Measurements from ENCODE around the gene SLC2A13. TPM values are rescaled to one million over a fixed set of nuclear protein-coding genes. Genes with fewer than 3 reads are reported as not detected.
"Not testable (repeated sequence)": the region's sequence is repeated elsewhere in the genome, so short reads cannot be mapped to it uniquely, and the experiment has no call there.

The SLC2A13 gene
- total and polyA plus RNA-seq, 2 donors = 8.5 to 36.7 TPM

- Histone ChIP-seq H3K4me3 (ENCODE audit: low read depth, low read length) (no peak overlapping the region), H3K4me1 (ENCODE audit: insufficient read depth) (no peaks in the 10 kb centered on the region), H3K27ac (ENCODE audit: low read depth) (no peak overlapping the region), H3K36me3 (ENCODE audit: insufficient read depth) (no peaks in the 10 kb centered on the region)
- no peak for DNase-seq (ENCODE audit: extremely low spot score)
These were observed 61.5 kb downstream of the SLC2A13 start for GRCh38 chr12:40044396-40044795.

GRCh38 chr12:40039598-40039997 lies 66.3 kb downstream of the SLC2A13 start:
- no peak for DNase-seq (ENCODE audit: extremely low spot score)
- WGBS = 52% methylated on average over 1 of the region's 1 CpG
- Histone ChIP-seq H3K4me3 (ENCODE audit: low read depth, low read length) (no peak overlapping the region), H3K4me1 (ENCODE audit: insufficient read depth) (no peaks in the 10 kb centered on the region), H3K36me3 (ENCODE audit: insufficient read depth) (no peaks in the 10 kb centered on the region), H3K27ac (ENCODE audit: low read depth) (no peak overlapping the region)

- no peaks in the 10 kb centered on the region for H3K4me1 ChIP-seq (ENCODE audit: insufficient read depth)
- no peak for DNase-seq (ENCODE audit: extremely low spot score)
- H3K36me3 ChIP-seq (ENCODE audit: insufficient read depth) = no peaks in the 10 kb centered on the region
- H3K27ac ChIP-seq (ENCODE audit: low read depth) = no peak overlapping the region
- WGBS = 90% methylated on average over 3 of the region's 3 CpGs
- no peak overlapping the region for H3K4me3 ChIP-seq (ENCODE audit: low read depth, low read length)
These were observed 67.3 kb downstream of the SLC2A13 start for GRCh38 chr12:40038619-40039018.

- WGBS = 24% methylated on average over 2 of the region's 2 CpGs
- Histone ChIP-seq H3K4me1 (ENCODE audit: insufficient read depth) (no peaks in the 10 kb centered on the region), H3K27ac (ENCODE audit: low read depth) (no peak overlapping the region), H3K36me3 (ENCODE audit: insufficient read depth) (no peaks in the 10 kb centered on the region), H3K4me3 (ENCODE audit: low read depth, low read length) (no peak overlapping the region)
- DNase-seq (ENCODE audit: extremely low spot score) = no peak
These were observed 71.2 kb downstream of the SLC2A13 start for GRCh38 chr12:40034712-40035111.

- no peak for DNase-seq (ENCODE audit: extremely low spot score)
These were observed 71.7 kb downstream of the SLC2A13 start for GRCh38 chr12:40034156-40034555.

GRCh38 chr12:40033242-40033630 lies 72.6 kb downstream of the SLC2A13 start:
- Histone ChIP-seq H3K36me3 (ENCODE audit: insufficient read depth) (no peaks in the 10 kb centered on the region), H3K4me1 (ENCODE audit: insufficient read depth) (no peaks in the 10 kb centered on the region), H3K27ac (ENCODE audit: low read depth) (no peak overlapping the region), H3K4me3 (ENCODE audit: low read depth, low read length) (no peak overlapping the region)
- no peak for DNase-seq (ENCODE audit: extremely low spot score)

More at GRCh38 chr12:40034156-40034555, 71.7 kb downstream of the SLC2A13 start:
- Histone ChIP-seq H3K27ac (ENCODE audit: low read depth) (no peak overlapping the region), H3K4me1 (ENCODE audit: insufficient read depth) (no peaks in the 10 kb centered on the region), H3K36me3 (ENCODE audit: insufficient read depth) (no peaks in the 10 kb centered on the region), H3K4me3 (ENCODE audit: low read depth, low read length) (no peak overlapping the region)

- DNase-seq (ENCODE audit: extremely low spot score) = no peak
- WGBS = 89% methylated on average over 5 of the region's 5 CpGs
- H3K36me3 ChIP-seq (ENCODE audit: insufficient read depth) = no peaks in the 10 kb centered on the region
- H3K27ac ChIP-seq (ENCODE audit: low read depth) = no peak overlapping the region
- no peak overlapping the region for H3K4me3 ChIP-seq (ENCODE audit: low read depth, low read length)
- H3K4me1 ChIP-seq (ENCODE audit: insufficient read depth) = no peaks in the 10 kb centered on the region
These were observed 73.2 kb downstream of the SLC2A13 start for GRCh38 chr12:40032433-40033241.

- H3K27ac ChIP-seq (ENCODE audit: low read depth) = no peak overlapping the region
- H3K4me1 ChIP-seq (ENCODE audit: insufficient read depth) = no peaks in the 10 kb centered on the region
- H3K4me3 ChIP-seq (ENCODE audit: low read depth, low read length) = no peak overlapping the region
- WGBS = 97% methylated on average over 3 of the region's 3 CpGs
- H3K36me3 ChIP-seq (ENCODE audit: insufficient read depth) = no peaks in the 10 kb centered on the region
- DNase-seq (ENCODE audit: extremely low spot score) = no peak
These were observed 73.9 kb downstream of the SLC2A13 start for GRCh38 chr12:40031965-40032364.

- WGBS = 92% methylated on average over 9 of the region's 9 CpGs
- H3K4me3 ChIP-seq (ENCODE audit: low read depth, low read length); H3K27ac ChIP-seq (ENCODE audit: low read depth); DNase-seq (ENCODE audit: extremely low spot score); H3K36me3 ChIP-seq (ENCODE audit: insufficient read depth); H3K4me1 ChIP-seq (ENCODE audit: insufficient read depth): not testable (repeated sequence)
These were observed 74.9 kb downstream of the SLC2A13 start for GRCh38 chr12:40030970-40031369.

GRCh38 chr12:40028296-40028695 lies 77.6 kb downstream of the SLC2A13 start:
- Histone ChIP-seq H3K4me3 (ENCODE audit: low read depth, low read length) (no peak overlapping the region), H3K36me3 (ENCODE audit: insufficient read depth) (no peaks in the 10 kb centered on the region), H3K27ac (ENCODE audit: low read depth) (no peak overlapping the region), H3K4me1 (ENCODE audit: insufficient read depth) (no peaks in the 10 kb centered on the region)
- 90% methylated on average over 5 of the region's 5 CpGs for WGBS
- no peak for DNase-seq (ENCODE audit: extremely low spot score)

GRCh38 chr12:40022850-40023249 lies 83.0 kb downstream of the SLC2A13 start:
- DNase-seq (ENCODE audit: extremely low spot score) = no peak
- Histone ChIP-seq H3K4me3 (ENCODE audit: low read depth, low read length) (no peak overlapping the region), H3K27ac (ENCODE audit: low read depth) (no peak overlapping the region), H3K36me3 (ENCODE audit: insufficient read depth) (no peaks in the 10 kb centered on the region), H3K4me1 (ENCODE audit: insufficient read depth) (no peaks in the 10 kb centered on the region)

- no peak for DNase-seq (ENCODE audit: extremely low spot score)
- no peaks in the 10 kb centered on the region for H3K36me3 ChIP-seq (ENCODE audit: insufficient read depth)
- H3K27ac ChIP-seq (ENCODE audit: low read depth) = no peak overlapping the region
- H3K4me1 ChIP-seq (ENCODE audit: insufficient read depth) = no peaks in the 10 kb centered on the region
- 95% methylated on average over 4 of the region's 4 CpGs for WGBS
- H3K4me3 ChIP-seq (ENCODE audit: low read depth, low read length) = no peak overlapping the region
These were observed 85.6 kb downstream of the SLC2A13 start for GRCh38 chr12:40020261-40020691.

GRCh38 chr12:40017488-40017887 lies 88.4 kb downstream of the SLC2A13 start:
- H3K36me3 ChIP-seq (ENCODE audit: insufficient read depth) = no peaks in the 10 kb centered on the region
- WGBS = 88% methylated on average over 1 of the region's 1 CpG
- no peak overlapping the region for H3K4me3 ChIP-seq (ENCODE audit: low read depth, low read length)
- DNase-seq (ENCODE audit: extremely low spot score) = no peak
- no peak overlapping the region for H3K27ac ChIP-seq (ENCODE audit: low read depth)
- H3K4me1 ChIP-seq (ENCODE audit: insufficient read depth) = no peaks in the 10 kb centered on the region

GRCh38 chr12:40016980-40017379 lies 88.9 kb downstream of the SLC2A13 start:
- DNase-seq (ENCODE audit: extremely low spot score) = no peak
- 33% methylated on average over 3 of the region's 3 CpGs for WGBS
- Histone ChIP-seq H3K4me3 (ENCODE audit: low read depth, low read length) (no peak overlapping the region), H3K36me3 (ENCODE audit: insufficient read depth) (no peaks in the 10 kb centered on the region), H3K27ac (ENCODE audit: low read depth) (no peak overlapping the region), H3K4me1 (ENCODE audit: insufficient read depth) (no peaks in the 10 kb centered on the region)

- no peak for DNase-seq (ENCODE audit: extremely low spot score)
- no peak overlapping the region for H3K4me3 ChIP-seq (ENCODE audit: low read depth, low read length)
- WGBS = 98% methylated on average over 2 of the region's 2 CpGs
- H3K4me1 ChIP-seq (ENCODE audit: insufficient read depth) = no peaks in the 10 kb centered on the region
- H3K36me3 ChIP-seq (ENCODE audit: insufficient read depth) = no peaks in the 10 kb centered on the region
- H3K27ac ChIP-seq (ENCODE audit: low read depth) = no peak overlapping the region
These were observed 90.0 kb downstream of the SLC2A13 start for GRCh38 chr12:40015881-40016280.
